HT-29 (cell line): ENCODE results near the gene PRMT2. TPM values are rescaled to one million over a fixed set of nuclear protein-coding genes. Genes with fewer than 3 reads are reported as not detected.
"Not testable (repeated sequence)": the region's sequence is repeated elsewhere in the genome, so short reads cannot be mapped to it uniquely, and the experiment has no call there.

Source experiments
- DNase-seq: peaks from one replicate; pipeline ENCODE4 v3.0.0-alpha.2; 2015; ENCODE audit warnings: low spot score
- total RNA-seq: library from RNA; depleted of rRNA; stranded (reverse); fragments of >200 nt; shearing (Covaris generic); gene quantifications from 2 replicates; pipeline ENCODE4 v1.2.3, GENCODE V29; 2014

PRMT2 gene
- total RNA-seq, 1 experiment from 2014 or later: 55.1 TPM

DNA sequence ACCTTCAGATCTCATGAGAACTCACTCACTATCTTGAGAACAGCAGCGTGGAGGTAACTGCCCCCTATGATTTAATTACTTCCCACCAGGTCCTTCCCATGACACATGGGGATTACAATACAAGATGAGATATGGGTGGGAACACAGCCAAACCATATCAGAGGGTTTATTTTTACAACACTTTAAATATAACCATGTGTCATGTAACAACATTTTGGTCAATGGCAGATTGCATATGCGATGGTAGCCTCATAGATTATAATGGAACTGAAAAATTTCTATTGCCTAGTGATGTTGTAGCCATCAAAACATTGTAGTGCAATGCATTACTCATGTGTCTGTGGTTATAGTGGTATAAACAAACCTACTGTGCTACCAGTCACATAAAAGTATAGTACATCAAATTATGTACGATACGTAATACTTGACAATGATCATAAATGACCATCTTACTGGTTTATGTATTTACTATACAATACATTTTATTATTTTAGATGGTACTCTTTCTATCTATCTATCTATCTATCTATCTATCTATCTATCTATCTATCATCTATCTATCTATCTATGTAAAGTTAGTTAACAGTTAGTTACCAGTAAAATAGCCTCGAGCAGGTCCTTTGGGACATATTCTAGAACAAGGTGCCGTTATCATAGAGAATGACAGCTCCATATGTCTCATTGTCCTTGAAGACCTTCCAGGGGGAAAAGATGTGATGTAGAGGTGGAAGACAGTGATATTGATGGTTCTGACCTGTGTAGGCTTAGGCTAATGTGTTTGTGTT, 18.0 kb upstream of the PRMT2 start:
- no peak for DNase-seq

DNA sequence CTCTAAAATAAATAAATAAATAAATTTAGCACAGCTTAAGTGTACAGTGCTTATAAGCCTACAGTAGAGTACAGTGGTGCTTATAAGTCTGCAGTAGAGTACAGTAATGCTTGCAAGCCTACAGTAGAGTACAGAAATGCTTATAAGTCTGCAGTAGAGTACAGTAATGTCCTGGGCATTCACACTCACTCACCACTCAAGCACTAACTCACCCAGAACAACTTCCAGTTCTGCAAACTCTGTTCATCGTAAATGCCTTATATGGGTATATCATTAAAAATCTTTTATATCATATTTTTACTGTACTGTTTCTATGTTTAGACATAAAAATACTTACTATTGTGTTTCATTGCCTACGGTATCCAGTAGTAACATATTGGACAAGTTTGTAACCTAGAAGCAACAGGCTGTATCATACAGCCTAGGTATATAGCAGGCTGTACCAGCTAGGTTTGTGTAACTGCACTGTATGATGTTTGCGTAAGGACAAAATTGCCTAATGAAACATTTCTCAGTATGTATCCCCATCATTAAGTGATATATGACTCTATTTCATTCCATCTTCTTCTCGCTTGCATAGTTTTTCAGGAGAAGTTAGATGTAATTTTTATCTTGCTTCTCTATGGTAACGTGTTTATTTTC, 16.6 kb upstream of the PRMT2 start:
- no peak for DNase-seq

DNA sequence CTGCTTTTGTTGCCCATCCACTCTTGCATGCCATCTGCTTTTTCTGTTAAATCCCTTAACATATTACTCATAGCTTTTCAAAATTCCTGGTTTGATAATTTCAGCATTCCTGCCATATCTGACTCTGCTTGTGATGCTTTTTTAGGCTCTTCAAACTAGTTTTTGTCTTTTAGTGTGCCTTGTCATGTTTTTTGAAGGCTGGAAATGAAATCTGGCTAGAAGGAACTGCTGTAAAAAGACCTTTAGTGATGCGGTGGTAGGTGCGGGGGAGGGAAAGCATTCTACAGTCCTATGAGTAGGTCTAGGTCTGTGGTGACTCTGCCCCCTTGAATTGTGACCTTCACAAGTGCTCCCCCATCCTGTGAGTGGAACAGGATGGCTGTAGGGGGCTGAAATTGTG, 15.6 kb upstream of the PRMT2 start:
- no peak for DNase-seq

DNA sequence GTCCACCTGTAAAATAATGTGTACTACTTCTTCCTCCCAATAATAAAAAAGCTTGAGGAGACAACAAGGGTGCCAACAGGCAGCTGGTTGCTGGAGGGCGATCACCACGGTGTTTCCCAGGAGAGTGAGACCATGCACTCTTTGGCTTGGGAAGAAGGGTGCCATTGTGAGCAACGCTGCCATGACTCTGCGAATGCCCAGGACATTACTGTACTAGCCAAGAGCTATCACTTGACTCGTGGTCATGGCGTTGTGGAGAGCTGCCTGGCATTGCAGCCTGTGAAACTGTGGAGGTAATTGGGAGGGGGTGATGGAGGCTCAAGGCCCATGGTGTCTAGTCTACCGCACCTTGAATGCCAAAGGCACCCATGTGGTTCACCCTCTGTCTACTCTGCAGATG, 14.6 kb upstream of the PRMT2 start:
- DNase-seq: no peak

DNA sequence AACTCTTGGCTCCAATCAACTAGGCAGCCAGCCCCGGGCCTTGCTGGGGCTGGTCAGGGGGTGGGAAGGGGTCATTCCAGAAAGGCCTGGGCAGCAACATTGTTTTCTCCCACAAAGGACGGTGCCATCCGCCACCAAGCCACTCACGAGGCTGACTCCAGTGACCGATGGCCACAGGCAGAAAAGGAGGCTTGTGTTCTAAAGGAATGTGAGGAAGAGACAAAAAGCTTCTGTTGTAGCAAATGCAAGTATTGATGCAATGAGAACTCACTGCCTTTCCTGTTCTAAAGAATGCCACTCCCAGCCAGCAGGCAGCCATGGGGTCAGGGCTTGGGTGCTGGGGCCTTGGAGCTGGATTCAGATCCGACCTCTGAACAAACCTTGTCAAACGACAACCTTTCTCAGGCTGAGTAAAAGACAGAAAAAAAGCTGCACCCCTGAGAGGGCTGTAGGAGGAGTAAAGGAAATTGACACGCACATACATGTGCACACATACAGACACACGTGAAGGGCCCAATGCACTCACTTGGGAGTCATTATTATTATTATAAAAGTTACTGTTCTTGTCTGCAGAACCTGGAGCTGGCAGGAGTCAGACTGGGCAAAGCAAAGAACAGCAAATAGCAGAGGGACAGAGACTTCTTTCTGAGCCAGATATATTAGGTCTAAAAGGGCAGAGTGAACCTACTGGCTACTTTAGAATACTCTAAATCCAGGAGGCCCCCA, 13.9 kb upstream of the PRMT2 start:
- no peak for DNase-seq

DNA sequence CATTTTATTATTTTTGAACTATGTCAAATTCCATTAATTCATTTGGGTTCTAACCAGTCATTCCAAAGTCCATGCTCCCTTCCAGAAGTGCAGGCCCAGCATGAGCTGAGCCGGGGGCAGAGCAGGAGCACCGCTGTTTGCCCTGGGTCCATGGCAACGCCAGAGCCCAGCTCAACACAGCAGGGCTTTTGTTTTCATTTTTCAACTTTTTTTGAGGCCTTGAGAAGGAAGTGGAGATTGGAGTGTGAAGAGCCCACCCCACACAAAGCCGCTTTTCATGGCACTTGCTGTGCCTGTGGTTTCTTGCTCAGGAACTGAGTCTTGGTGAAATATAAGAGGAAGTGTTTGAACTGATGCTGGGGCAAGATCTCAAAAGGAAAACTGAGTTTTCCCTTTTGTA, 13.2 kb upstream of the PRMT2 start:
- DNase-seq: peak; percentile 12

DNA sequence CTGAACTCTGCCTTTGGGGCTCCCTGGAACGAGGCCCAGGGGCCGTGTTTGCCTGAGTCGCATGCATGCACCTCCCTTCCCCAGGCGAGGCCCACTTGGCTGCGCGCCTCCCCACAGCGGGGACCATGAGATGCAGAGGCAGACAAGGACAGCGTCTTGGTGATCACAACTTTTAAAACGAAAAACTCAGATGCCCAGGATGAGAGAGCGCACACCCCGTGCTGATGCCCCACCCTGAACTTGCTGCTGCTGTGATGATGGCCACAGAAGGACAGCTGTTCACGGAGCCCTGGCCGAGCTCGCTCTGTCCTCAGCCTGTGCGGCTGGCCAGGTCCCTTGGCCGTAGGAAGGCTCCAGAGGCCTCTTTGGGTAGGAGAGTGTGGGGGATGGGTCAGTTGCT, 11.4 kb upstream of the PRMT2 start:
- no peak for DNase-seq

DNA sequence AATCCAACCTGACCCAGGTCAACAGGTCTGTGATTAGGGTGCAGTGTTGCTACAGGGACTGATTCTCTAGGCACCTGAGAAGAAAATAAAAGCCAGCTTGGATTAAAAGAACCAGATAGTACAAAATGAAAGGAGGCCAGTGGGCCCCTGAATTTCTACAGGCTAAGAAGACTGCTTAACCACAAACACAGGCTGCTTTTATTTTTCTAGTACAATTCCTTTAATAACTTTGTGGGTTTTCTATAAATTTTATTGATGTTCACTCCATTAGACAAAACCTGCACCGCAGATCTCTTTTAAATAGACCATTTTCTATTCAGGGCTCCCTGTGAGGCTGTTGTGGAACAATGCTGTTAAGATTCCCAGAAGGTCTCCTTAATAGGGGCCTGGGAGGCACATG, 9.7 kb upstream of the PRMT2 start:
- no peak for DNase-seq

DNA sequence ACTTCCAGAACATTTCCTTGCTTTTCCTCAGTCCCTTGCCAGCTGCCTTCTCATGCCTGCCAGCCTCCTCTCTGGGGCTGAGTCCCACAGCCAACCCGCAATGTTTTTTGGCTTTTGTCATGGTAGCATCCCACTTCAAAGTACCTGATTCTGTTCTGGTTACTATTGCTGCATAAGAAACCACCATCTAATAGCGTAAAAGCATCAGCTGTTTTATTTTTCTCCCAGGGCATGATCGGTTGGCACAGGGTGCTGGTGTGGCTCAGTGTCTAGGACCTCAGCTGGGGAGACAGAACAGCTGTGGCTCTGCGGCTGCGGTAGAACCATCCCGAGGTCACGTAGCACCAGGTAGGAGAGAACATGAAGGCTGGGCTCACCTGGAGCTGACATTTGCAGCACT, 8.9 kb upstream of the PRMT2 start:
- DNase-seq: no peak

DNA sequence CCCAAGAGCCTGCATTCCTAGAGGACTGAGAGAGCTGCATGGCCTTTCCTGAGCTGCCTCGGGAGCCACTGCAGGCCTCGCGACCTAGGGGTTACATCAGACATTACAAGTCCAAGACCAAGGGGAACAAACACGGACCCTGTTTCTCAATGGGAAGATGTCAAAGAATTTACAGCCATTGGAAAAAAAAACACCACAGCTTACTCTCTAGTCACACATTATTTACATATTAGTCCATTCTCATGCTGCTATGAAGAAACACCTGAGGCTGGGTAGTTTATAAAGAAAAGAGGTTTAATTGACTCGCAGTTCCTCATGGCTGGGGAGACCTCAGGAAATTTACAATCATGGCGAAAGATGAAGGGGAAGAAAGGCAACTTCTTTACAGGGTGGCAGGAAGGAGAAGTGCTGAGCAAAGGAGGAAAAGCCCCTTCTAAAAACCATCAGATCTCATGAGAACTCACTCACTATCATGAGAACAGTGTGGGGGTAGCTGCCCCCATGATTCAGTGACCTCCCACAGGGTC, 8.4 kb upstream of the PRMT2 start:
- no peak for DNase-seq

DNA sequence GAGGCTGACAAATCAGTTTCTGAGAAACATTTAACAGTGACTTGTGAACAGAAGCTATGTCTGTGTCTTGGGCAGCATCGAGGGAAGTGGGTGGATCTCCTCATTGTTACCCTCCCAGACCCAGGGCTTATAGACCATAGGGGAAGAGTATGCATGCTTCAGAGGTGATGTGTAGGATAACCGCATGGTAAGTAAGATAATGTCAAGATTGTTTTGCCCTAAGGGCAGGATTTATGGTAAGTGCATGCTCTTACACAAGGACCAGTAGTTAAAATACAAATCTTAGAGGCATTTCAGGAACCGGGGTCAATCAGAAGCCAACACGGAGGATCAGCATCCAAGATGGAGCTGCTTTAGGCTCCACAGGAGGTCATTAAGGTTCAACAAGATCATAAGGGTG, 7.7 kb upstream of the PRMT2 start:
- no peak for DNase-seq

DNA sequence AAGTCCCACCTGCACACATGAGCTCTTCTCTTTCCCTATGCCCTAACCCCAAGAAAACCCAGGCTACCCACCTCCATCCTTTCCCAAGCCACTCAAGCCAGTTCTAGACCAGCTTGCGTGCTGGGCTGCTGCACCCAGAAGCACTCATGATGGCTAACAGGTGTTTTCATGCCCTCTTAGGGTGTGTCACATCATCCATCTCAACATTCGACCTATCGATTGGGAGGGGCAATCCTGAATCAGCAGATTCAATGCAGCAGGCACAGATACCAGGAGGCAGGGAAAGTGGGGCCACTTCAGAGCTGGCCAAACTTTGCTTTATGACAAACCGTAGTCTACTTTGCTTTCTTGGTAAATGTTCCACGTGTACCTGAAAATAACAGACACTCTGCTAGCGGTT, 6.6 kb upstream of the PRMT2 start:
- no peak for DNase-seq

DNA sequence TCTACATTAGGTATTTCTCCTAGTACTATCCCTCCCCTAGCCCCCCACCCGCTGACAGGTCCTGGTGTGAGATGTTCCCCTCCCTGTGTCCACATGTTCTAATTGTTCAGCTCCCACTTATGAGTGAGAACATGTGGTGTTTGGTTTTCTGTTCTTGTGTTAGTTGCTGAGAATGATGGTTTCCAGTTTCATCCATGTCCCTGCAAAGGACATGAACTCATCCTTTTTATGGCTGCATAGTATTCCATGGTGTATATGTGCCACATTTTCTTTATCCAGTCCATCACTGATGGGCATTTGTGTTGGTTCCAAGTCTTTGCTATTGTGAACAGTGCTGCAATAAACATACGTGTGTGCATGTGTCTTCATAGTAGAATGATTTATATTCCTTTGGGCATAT, 4.6 kb upstream of the PRMT2 start:
- DNase-seq: not testable (repeated sequence)

DNA sequence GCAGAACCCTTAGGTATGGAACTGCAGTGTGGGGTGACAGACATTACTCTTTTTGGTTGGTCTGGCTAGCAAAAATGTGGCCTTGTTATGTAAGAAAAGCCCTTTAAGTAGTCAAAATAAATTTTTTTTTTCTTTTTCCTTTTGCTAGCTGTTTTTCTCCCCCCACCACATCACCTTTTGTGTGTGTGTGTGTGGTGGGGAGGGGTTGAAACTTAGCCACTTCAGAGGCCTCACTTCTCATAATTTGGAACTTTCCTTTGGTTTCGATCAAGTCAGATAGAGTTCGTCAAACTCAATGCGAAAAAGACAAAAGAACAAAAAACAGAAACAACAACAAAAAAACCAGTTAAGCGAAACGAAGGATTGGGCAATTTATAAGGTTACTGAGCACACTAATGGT, 1.9 kb upstream of the PRMT2 start:
- no peak for DNase-seq

DNA sequence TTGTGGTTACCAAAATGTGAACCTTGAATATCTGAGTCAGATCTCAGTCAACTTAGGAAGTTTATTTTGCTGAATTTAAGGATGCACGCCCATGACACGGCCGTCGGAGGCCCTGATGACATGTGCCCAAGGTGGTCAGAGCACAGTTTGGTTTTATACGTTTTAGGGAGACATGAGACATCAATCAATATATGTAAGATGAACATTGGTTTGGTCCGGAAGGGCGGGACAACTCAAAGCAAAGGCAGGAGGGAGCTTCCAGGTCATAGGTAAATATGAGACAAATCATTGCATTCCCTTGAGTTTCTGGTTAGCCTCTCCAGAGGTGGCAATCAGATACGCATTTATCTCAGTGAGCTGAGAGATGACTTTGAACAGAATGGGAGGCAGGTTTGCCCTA, 1.0 kb upstream of the PRMT2 start:
- peak; percentile 60 for DNase-seq

DNA sequence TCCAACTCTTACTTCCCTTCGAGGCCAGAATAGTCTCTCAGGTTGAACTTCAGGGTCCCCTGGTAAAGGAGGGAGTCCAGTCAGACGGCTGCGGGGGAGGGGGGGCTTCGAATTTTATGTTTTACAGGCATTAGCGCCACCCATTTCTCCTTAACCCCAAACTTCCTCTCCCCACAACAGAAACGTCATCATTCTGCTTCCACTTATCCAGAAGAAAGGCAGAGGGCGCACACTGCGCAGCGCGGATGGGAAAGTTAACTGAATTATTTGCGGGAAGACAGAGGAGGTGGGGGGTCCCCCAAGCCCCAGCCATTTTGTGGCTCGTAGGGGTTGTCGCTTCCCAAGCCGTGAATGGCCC, 529 bp upstream of the PRMT2 start:
- DNase-seq: peak; percentile 60

DNA sequence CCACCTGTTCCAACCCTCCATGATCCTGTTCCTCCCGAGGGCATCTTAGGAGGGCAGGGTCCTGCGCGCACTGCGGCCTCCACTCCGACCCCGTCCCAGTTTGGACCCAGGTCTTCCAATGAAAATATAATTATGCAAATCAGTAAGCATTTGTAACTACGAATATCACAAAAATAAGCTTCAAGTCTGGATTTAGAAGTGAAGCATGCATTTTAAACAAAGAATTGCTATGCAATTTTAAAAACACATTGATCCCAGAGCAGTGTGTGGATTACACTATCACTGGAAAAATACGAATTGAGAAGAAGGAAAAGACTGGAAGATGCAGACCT, 673 bp downstream of the PRMT2 start:
- no peak for DNase-seq

DNA sequence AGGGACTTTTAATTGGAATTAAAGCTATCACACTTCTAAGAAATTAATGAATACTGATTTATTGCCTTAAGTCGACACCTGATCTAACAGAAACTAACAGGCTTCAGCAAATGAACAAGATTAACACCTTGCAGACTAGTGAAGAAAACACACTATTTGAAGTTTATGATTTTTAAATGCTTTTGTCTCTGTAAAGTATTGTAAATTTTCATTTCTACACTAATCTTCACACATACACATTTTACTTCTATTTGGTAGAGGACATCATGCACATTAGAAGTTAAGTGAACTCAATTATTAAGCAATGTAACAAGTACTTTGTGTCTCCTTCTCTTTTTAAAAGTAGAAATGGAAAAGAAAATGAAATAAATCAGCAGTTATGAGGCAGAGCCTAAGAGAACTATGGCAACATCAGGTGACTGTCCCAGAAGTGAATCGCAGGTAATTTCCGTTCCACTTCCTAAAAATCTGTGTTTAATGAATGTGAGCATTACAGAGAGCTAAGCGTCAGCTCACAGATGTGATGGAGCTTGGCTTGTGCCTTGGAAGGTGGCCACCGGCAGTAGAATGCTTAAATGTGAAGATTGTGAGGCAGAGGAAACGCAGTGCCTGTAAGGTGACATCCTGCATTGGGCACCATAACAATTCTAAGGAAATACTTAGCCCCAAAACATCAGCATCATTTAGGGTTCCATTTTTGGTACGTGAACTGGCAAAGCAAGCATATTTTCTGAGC, 1.2 kb downstream of the PRMT2 start:
- DNase-seq: no peak

DNA sequence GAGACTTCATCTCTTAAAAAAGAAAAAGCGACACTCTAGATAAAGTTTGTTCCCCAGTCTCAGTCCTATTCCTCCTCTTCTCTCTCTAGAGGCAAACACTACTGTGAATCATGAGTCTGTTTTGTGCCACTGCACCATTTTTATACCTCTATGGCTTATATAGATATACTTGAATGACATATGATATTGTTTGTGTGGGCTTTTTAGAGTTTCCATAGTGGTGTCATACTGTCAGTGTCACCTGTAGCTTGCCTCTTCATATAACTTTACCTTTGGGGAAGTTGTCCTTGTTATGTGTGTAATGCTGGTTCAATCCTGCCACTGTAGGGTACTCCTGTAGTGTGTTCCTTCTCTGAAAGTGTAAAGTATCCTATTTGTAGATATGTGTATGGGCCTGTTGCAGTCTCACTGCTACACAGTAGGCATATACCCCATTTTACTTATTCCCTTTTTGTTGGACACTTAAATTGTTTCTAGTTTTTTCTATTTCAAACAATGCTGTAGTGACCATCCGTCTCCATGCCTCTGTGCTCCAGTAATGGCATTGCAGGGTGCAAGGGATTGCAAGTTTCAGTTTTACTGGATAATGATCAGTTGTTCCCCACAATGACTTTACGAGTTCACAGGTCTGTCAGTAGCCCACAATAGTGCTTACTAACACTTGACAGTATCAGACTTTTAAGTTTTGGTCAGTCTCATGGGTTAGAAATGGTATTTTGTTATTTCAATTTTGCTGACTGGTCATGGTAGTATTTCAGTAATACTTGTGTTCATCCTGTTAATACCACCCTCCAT, 2.7 kb downstream of the PRMT2 start:
- no peak for DNase-seq

DNA sequence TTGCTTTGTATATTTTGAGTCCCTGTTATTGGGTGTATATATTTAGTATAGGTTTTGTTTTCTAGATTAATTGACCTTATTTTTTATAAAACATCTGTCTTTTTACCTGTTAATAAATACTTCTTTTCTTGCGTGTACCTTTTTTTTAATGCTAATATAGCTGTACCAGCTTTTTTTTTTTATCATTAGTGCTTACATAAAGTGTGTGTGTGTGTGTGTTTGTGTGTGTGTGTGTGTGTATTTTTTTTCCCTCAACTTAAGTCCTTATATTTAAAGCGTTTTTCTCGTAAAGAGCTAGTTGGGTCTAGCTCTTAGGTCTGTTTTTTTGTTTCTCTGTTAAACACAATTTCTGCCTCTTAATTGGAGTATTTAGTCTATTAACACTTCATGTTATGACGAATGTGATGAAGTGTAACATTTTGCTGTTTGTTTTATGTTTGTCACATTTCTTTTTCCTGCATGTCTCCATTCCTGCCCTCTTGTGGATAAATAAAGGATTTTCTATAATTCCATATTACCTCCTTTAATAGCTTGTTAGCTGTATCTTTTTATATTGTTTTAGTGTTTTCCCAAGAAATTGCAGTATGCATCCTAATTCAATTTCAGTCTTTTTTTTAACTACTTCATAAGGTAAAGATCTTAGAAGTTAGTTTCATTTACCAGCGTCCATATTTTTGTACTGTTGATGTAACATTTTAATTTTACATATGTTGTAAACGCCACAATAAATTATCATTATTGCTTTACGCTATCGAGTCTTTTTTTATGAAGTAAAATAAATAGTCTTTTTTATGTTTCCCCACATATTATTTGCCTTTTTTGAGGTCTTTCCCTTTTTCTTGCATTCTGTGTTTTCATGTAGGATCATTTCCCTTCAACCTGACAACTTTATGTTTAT, 4.3 kb downstream of the PRMT2 start:
- DNase-seq: peak; percentile 13
